Measurements from ENCODE around the gene AATK. TPM values are rescaled to one million over a fixed set of nuclear protein-coding genes. Genes with fewer than 3 reads are reported as not detected.

AATK gene
- total RNA-seq, 1 donor from 2014 or later, result 0.99 TPM

DNA sequence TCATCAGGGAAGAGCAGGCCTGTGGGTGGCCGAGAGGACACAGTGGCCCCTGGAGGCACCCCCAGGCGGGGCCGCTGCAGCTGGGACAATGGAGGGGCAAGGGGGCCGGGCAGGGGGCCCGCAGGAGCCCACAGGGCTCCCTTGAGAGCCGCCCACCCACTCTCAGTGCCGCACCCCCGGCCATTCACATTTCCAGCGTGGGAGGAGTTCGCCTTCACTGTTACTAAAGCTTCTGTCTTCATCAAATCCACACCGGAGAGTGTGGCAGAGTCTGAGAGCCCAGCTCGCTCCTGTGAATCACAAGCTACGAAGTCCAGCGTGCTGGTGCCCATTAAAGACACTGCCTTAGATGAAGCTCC lies 21.6 kb downstream of the AATK start:
- DNase-seq (ENCODE audit: low read depth in 2 of 2), result no peak

DNA sequence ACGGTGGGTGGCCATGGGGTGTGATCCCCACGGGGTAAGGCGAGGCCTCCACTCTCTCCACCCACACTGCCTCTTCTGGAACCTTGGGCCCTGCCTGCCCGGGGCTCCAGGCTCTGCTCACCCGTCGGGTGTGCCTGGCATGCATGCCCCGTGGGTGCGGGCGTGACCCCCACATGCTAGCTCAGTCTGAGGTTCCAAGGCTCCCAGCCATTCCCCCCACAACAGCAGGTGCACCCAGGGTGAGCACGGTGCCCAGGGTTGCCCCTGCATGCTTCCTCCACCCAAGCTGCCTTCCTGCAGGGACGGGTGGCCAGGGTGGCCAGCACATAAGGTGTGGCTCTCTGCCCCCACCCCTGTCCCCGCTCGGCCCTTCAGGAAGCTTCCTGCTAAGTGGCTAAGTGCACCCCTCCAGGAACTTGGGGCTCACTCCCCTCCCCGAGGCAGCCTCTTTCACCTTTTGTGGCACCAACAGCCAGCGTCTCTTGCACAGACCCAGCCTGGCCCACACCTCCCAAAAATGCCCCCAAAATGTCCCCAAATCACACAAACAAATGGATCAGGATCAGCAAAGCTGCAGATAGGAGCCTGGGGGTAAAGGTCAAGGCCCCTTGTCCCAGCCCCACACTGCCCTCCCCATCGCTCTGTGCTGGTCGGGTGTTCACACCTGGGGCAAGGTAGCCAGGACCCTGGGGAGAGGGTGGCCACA lies 22.2 kb downstream of the AATK start:
- DNase-seq (ENCODE audit: low read depth in 2 of 2), result no peak

DNA sequence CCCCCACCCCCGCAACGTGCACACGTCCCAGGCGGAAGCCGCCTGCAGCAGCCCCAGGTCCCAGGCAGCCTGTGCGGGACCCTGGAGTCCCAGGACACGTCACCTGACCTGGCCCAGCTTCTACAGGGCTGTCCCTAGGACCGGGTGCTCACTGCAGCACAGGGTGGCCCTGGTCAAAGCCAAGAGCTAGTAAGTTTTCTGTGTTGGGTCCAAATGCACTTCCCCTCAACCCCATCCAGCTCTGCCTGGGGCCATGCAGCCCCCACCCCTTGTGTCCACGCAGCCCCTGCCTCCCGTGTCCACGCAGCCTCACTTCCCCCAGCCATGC lies 22.9 kb downstream of the AATK start:
- DNase-seq (ENCODE audit: low read depth in 2 of 2), result no peak

DNA sequence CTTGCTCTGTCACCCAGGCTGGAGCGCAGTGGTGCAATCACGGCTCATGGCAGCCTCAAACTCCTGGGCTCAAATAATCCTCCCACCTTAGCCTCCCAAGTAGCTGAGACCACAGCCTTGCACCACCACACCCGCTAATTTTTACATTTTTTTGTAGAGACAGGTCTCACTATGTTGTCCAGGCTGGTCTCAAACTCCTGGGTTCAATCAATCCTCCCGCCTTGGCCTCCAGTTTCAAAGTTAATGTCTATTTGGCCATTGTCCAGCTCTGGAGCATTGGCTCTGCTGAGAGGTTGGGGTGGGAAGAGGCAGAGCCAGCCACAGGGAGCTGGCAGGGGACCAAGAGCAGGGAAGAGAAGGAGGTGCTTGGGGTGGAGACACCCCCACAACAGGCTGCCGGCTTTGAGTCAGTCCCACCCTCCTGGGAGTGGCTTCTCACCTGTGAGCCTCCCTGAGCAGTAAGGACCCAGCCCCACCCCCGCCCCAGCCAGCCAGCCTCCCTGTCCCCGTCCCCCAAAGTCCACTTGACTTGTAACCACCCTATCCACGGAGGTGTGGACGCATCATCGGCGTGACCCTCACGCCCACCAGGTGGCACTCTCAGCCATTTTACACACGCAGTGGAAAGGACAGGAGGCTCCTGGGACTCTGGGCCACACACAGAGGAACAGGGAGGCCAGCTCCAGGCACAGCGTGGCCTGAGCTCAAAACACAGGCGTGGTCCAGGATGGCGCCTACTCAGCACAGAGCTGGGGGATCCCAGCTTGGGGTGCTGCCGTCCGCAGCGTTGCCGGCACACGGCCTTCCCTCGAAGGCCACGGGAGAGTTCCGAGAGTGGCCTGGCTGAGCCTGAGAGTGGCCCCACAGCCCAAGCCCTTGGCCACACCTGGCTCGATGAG lies 23.5 kb downstream of the AATK start:
- DNase-seq (ENCODE audit: low read depth in 2 of 2), result peak; percentile 78 to 90

DNA sequence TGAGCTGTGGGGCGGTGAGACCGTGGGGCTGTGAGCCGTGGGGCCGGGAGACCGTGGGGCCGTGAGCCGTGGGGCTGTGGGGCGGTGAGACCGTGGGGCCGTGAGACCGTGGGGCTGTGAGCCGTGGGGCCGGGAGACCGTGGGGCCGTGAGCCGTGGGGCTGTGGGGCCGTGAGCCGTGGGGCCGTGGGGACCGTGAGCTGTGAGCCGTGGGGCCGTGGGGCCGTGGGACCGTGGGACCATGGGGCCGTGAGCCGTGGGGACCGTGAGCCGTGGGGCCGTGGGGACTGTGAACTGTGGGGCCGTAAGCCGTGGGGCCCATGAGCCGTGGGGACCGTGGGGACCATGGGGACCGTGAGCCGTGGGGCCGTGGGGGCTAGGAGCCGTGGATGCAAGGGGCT lies 25.3 kb downstream of the AATK start:
- DNase-seq (ENCODE audit: low read depth in 2 of 2), result no peak

DNA sequence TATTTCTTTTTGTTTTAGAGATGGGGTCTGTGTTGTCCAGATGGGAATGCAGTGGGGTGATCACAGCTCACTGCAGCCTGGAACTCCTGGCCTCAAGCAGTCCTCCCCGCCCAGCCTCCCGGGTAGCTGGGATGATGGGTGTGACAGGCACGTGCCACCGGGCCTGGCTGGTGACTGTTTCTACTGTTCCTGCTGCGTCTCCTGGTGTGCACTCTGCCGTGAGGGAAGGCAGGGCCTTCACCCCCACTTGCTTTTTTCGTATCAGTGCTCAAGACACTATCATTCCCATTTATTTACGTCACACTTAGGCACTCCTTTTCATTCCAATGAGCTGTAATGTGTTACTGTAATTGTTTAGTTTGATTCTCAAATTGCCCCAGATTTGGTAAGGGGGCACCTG lies 26.0 kb downstream of the AATK start:
- no peak for DNase-seq (ENCODE audit: low read depth in 2 of 2)

DNA sequence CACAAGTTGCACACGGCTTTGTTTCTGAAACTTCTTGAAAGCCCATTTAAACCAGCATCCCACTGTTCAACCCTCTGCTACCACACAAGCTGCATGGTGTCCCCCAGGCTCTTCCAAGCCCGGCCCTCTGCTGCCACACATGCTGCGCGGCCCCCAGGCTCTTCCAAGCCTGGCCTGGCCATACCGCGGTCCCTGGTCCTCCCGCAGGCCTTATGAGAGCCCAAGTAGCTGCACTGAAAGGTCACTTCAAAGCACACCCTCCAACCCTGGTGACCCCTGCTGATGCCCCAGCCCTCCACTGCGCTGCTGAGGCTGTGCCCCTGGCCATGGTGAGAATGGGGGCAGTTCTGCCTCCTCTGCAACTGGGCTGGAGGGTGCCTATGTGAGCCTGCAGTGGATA lies 26.6 kb downstream of the AATK start:
- no peak for DNase-seq (ENCODE audit: low read depth in 2 of 2)

DNA sequence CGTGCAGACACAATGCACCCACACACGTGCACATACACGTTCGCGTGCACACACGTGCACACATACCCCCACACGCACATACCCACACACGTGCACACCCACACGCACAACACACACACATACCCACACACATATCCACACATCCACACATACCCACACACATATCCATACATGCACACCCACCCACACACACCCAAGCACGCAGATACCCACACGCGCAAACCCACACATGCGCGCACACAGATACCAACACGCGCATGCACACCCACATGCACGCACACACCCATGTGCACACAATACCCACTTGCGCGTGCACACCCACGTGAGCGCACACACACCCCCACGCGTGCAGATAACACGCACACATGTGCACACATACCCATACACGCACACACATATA lies 27.5 kb downstream of the AATK start:
- DNase-seq (ENCODE audit: low read depth in 2 of 2), result no peak

DNA sequence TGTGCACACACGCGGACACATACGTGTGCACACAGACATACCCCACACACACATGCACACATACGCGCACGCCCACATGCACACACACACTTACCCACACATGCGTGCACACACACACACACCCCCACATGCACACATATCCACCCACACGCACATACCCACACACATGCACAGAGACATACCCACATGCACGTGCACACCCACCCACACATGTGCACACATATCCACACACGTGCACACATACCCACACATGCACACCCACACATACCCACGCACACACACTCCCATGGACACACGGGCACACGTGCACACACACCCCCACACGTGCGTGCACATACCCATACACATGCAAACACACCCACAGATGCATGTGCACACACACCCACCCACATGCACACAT lies 27.9 kb downstream of the AATK start:
- no peak for DNase-seq (ENCODE audit: low read depth in 2 of 2)

DNA sequence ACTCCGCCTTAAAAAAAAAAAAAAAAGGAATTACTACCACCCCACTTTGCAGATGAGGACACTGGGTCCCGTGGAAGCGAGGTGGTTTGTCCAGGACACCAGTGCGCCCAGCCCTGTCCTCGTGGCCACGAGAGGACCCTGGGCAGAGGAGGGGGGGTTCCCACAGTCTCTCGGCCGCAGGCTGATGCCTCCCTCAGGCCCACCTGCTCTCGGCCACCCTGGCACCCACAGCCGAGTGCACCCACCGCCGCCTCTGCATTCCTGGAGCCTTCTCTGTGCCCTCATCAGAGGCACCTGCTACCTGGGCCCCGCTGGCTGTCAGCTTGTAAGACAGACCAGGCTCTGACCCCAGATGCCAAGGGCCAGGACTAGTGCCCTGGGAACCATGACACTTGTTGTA lies 28.8 kb downstream of the AATK start:
- no peak for DNase-seq (ENCODE audit: low read depth in 2 of 2)

DNA sequence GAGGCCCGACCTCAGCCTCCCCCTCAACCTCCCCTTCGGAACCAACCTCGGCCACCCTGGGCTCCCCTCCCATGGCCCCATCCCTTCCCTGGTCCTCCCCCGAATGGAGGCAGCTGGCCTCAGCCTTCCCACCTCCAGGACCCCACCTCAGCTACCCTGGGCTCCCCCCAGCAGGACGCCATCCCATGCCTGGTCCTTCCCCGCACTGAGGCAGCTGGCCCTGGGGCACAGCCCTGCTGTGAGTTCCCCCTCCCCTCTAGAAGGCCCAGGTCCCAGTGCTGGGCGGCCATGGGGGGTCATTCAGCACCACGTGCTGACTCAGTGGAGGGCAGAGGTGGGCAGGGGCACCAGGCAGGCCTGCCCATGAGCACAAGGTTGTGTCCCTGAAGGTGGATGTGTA lies 29.7 kb downstream of the AATK start:
- DNase-seq (ENCODE audit: low read depth in 2 of 2), result no peak

DNA sequence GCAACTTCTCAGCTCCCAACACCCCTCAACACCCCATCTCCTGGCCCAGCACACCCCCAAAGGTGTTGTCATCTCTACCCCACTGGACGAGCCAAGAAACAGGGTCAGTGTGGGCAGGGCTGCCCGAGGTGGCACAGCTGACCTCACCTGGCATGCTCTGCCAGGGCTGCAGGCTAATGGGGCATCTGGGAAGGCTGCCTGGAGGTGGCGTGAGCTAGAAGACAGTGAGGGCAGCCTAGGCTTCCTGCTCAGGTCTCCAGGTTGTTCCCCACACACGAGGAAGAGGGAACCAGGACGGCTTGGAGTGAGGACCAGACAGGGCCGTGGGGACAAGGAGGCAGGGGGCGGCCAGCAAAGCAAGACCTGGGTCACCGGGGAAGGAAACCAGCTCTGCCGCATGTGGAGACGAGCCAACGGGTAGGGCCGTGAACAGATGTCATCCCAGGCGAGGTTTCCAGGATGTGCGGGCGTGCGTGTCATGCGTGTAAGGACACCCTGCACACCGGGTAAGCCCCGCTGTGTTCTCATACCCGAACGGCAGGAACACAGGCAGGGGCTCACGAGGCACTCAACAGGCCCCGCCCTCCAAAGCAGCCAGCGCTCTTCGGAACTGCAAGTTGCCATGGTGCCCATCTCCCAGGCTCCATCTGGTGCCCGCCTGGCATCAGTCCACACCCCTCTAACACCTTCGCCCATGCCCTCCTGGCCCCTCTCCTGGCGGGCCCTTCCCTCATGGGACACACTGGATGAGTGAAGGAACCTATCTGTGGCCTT lies 30.3 kb downstream of the AATK start:
- DNase-seq (ENCODE audit: low read depth in 2 of 2), result peak in 1 of 2 donors; percentile 63

DNA sequence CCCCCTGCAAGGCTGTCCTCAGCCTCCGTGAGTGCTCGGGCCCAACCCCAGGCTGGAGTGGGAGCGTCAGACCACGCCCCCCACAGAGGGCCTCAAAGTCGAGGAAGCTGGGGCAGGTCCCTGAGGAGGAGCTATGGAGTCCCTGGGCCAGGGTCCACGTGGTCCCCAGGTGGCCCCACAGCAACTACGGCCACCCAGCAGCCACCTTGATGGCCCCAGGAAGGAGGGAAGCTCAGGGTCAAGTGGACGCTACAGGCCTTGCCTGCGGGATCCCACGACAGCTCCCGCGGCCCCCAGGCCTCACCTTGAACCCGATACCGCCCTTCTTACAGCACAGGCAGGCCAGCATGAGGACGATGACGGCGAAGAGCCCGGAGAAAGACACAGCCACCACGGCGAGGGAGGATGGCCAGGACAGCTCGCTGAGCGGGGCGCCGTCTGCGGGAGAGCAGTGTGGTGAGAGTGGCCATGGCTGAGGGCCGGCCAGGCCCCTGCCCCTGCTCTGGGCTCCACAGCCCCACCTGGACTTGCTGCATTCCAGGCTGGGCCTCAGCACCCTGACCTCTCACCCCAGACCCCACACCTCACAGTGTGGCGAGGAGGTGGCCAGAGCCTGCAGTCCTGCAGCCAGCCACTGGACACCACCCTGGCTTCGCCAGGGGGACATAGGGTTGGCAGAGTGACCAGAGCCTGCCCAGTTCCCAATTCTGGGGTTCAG lies 31.8 kb downstream of the AATK start:
- no peak for DNase-seq (ENCODE audit: low read depth in 2 of 2)

DNA sequence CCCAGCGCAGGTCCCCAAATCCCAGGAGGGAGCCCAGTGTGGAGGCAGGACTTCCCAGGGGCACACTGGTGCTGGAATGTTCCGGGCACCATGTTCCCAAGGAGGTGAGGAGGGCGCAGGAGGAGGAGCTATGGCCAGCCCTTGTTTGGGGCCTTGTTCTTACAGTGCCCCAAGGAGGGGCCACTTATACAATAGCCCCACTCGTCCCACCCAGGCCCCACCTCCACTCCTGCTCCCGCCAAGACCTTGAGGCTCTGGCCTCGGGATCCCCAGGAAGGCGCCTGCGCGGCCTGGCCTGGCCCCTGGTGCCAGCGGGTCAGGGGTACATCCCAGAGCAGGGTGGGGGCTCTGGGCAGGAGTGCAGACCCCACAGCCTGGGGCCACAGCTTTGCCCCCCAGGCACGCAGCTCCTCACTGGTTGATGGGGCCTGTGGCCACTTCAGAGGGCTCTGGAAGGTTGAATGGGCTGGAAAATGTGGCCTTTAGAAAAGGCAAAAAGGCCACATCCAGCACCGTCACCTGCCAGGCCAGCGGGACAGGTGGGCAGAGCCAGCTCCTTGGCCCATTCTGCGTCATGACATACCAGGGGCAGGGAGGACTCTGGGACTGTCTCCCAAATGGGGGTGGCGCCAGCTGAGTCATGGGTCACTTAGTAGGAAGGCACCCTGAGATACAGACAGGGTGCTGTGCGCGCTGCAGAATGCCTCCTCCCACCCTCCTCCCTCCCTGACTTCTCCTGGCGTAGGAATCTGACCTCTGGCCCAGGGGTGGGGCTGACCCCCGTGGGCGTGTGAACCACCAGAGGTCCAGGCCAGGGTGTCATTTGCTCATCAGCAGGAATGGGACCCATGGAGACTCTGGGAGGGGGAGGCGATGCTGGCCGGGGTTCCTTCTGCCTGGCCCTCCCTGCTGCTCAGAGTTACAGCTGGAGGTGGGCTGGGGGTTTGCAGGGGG lies 33.0 kb downstream of the AATK start:
- no peak for DNase-seq (ENCODE audit: low read depth in 2 of 2)

DNA sequence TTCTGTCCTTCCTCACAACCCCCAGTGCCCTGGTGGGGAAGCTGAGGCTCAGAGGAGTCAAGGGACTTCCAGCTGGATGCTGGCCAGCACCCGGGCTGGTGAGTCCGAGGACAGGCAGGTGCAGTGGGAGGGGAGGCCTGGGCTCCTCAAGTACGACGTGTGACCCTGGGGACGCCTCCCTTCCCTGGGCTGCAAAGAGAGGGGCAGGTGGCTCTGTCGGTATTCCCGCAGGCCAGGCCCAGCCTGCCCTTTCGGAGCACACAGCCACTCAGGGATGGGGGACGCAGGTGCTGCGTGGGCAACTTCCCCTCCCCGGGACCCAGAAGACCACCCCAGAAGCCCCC lies 33.9 kb downstream of the AATK start:
- no peak for DNase-seq (ENCODE audit: low read depth in 2 of 2)

DNA sequence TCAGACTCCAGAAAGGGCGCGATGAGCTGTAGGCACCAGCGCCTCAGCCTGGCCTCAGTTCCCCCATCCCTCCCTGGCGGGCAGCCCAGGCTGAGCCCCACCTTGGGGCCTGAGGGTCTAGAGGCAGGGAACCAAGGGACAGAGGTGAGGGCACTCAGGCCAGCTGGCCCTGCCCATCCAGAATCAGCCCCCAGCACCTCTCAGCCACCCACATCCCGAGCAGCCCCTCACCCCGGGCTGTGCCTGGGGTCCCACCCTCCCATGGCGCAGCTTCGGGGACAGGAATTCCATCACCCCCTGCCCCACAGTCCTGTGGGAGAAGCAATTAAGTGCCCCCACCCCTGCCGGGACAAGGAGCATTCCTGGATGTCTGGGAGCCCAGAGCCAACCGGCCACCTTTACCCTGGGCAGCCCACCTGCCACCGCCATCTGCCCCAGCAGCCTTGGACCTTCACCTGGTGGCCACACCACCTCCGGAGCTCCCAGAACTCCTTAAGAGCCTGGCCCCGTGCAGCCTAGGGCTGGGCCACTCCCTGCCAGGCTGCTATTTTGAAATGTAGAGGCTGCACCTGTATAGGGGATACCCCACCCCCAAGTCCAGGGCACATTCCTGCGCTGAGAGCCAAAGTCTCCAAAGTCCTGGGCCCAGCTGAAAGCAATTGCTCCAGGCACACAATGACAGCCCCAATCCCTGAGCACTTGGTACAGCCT lies 34.4 kb downstream of the AATK start:
- DNase-seq (ENCODE audit: low read depth in 2 of 2), result no peak

DNA sequence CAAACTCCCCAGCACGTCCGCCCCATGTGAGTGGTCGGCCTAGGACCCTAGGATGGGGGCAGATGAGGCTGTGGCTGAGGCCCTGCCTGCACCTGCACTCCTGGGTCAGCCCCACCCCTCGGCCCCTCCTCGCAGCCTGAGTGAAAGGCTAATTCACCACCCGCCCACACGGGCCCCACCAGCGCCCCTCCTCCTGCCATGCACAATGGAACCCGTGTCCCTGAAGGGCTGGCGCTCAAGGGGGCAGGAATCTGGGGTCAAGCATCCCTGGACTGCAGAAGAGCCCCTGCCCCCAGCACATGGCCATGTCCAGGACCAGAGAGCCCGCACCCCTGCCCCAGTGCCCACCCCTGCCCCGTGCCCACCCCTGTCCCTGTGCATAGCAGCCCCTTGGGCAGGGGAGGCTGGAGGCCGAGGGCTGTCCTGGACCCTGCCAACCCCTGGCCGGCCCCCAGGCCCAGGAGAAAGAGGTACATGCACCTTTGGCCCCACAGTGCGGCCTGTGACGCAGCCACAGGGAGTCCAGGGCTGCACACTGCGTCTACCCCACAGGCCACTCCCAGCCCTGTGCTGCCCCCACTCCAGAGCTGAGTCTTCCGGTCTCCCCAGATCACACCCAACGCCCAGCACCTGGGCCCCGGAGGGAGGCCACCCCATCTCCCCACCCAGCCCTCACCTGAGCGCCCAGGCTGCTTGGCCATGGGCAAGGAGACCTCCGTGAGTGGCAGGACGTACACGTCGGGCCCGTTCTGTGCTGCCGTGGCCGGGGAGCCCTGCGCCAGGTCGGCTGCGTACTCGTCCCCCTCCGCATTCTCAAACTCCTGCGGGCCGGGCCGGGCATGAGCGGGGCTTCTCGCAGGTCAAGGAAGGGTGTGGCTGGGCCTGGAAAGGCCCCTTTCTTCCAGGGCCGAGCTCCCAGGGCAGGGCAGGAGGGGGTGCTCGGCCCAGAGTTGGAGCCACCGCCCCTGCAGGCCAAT lies 35.3 kb downstream of the AATK start:
- DNase-seq (ENCODE audit: low read depth in 2 of 2), result no peak

DNA sequence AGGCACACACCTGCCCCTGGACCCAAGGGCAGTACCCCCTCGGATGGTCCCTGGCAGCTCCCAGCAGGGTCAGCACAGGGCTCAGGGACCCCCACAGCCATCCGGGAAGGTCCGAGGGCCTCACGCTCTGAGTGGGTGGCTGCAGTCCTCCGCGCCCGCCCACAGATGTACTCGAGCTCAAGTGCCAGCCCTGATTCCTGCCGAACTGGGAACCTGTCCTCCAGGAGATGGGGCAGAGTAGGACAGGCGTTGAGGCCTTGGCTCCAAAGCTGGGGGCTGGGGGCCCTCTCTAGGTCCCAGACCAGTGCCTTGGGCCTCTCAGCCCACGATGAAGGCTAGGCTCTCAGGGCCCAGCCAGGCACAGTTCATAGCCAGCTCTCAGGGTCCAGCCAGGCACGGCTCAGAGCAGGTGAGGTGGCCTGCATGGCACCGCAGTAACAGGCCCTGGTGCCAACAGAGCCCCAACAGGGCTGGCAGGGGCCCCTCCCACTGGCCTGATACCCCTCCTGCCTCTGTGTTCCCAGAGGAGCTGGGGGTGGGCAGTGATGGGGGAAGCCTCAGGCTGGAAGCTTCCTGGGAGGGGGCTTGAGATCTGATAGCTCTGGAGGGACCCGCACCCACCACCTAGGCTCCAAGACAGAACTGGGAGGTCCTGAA lies 36.2 kb downstream of the AATK start:
- DNase-seq (ENCODE audit: low read depth in 2 of 2), result no peak
